ENCODE data around the gene FCAMR. TPM values are rescaled to one million over a fixed set of nuclear protein-coding genes. Genes with fewer than 3 reads are reported as not detected.

The FCAMR gene
- polyA plus RNA-seq, 3 donors: not detected

GRCh38 chr1:206921772-206922265 is 48.4 kb downstream of the FCAMR start, which contains the start of gene FCMR:
FCMR (minus strand) TSS chr1:206921941; CDS start chr1:206921854, 87 bp downstream.
- Mint-ChIP-seq H3K27ac (peak within 1 kb of the TSS in 5 of 7 donors; percentile 66 to 82 (median 75)), H3K4me3 (peak within 1 kb of the TSS; percentile 39 to 59), H3K36me3 (peaks cover 0 to 6% of the 10 kb centered on the region in 2 donors), H3K4me1 (peaks cover 3% of the 10 kb centered on the region), H3K27me3 (ENCODE audit: low read depth in 3 of 3) (peaks cover 0 to 3% (median 3%) of the 10 kb centered on the region in 3 donors), H3K9me3 (no peaks in the 10 kb centered on the region)
- H3K9me3 ChIP-seq (replicated peaks in 1 of 2; ENCODE audit: control insufficient read depth in 1 of 2, insufficient read depth in 1 of 2, low read length in 2 of 2): no peaks in the 10 kb centered on the region
- peak within 1 kb of the TSS; percentile 1 for H3K9ac ChIP-seq (ENCODE audit: insufficient read depth, low read length, poor library complexity, severe bottlenecking)
- H3K4me1 ChIP-seq (ENCODE audit: control insufficient read depth in 1 of 2, insufficient read depth in 2 of 2, low read length in 2 of 2): peaks cover 57 to 60% of the 10 kb centered on the region in 2 donors
- peak within 1 kb of the TSS; percentile 18 for H2AFZ ChIP-seq (ENCODE audit: insufficient read depth, low read depth, low read length, poor library complexity, severe bottlenecking)
- peak within 1 kb of the TSS in 1 of 3 experiments; percentile 41 for H3K4me3 ChIP-seq (replicated peaks in 1 of 3; ENCODE audit: low read depth in 2 of 3, low read length in 3 of 3)
- TF ChIP-seq CTCF (IDR thresholded peaks at IDR 0.05): no peak
- H3K27ac ChIP-seq (ENCODE audit: low read depth in 1 of 2, low read length in 2 of 2): peak within 1 kb of the TSS; percentile 50 to 67
- no peaks in the 10 kb centered on the region for H4K20me1 ChIP-seq (ENCODE audit: insufficient read depth, low read length)
- no peaks in the 10 kb centered on the region for H3K36me3 ChIP-seq (replicated peaks in 1 of 2; ENCODE audit: control insufficient read depth in 1 of 2, insufficient read depth in 2 of 2, low read length in 2 of 2)
- WGBS (ENCODE audit: insufficient coverage): 0% methylated on average over 1 of the region's 7 CpGs
- H3K27me3 ChIP-seq (ENCODE audit: control insufficient read depth in 2 of 2, insufficient read depth in 2 of 2, low read length in 2 of 2): no peaks in the 10 kb centered on the region
- H3K4me2 ChIP-seq (replicated peaks; ENCODE audit: extremely low read depth, low read length, poor library complexity, severe bottlenecking): peak within 1 kb of the TSS; percentile 37
- intact Hi-C loops (cut with micrococcal nuclease): no loop called here
- peak; percentile 70 to 78 (median 71) for DNase-seq
- no peaks in the 10 kb centered on the region for H3K79me2 ChIP-seq (ENCODE audit: insufficient read depth, low read length)

GRCh38 chr1:206918076-206918475 is 52.2 kb downstream of the FCAMR start:
- H2AFZ ChIP-seq (ENCODE audit: insufficient read depth, low read depth, low read length, poor library complexity, severe bottlenecking): no peak overlapping the region
- H3K4me3 ChIP-seq (replicated peaks in 1 of 3; ENCODE audit: low read depth in 2 of 3, low read length in 3 of 3): no peak overlapping the region
- intact Hi-C loops (cut with micrococcal nuclease): loop anchor here (10.0 kb wide), 2 partner anchors 57 to 283 kb away; partner anchors contain the start of genes DYRK3 (in 2 of the 2) and FCAMR (in 1 of the 2)
- H3K36me3 ChIP-seq (replicated peaks in 1 of 2; ENCODE audit: control insufficient read depth in 1 of 2, insufficient read depth in 2 of 2, low read length in 2 of 2): no peaks in the 10 kb centered on the region
- Mint-ChIP-seq H3K27ac (peak overlapping the region in 1 of 7 donors; percentile 21), H3K4me3 (peak overlapping the region in 1 of 2 donors; percentile 14), H3K9me3 (peaks cover 0 to under 1% (median 0%) of the 10 kb centered on the region in 7 donors), H3K27me3 (ENCODE audit: low read depth in 3 of 3) (peaks cover 4 to 13% (median 13%) of the 10 kb centered on the region in 3 donors), H3K36me3 (peaks cover 0 to 6% of the 10 kb centered on the region in 2 donors), H3K4me1 (peaks cover 13% of the 10 kb centered on the region)
- peaks cover 0 to 7% of the 10 kb centered on the region in 2 donors for H3K27me3 ChIP-seq (ENCODE audit: control insufficient read depth in 2 of 2, insufficient read depth in 2 of 2, low read length in 2 of 2)
- H3K4me2 ChIP-seq (replicated peaks; ENCODE audit: extremely low read depth, low read length, poor library complexity, severe bottlenecking): no peak overlapping the region
- H3K9ac ChIP-seq (ENCODE audit: insufficient read depth, low read length, poor library complexity, severe bottlenecking): no peak overlapping the region
- 61% methylated on average over 3 of the region's 3 CpGs for whole genome bisulfite sequencing (ENCODE audit: insufficient coverage)
- H3K27ac ChIP-seq (ENCODE audit: low read depth in 1 of 2, low read length in 2 of 2): no peak overlapping the region
- TF ChIP-seq CTCF (IDR thresholded peaks at IDR 0.05): no peak
- DNase-seq: no peak
- peaks cover 25% of the 10 kb centered on the region in 2 donors for H3K4me1 ChIP-seq (ENCODE audit: control insufficient read depth in 1 of 2, insufficient read depth in 2 of 2, low read length in 2 of 2)
- no peaks in the 10 kb centered on the region for H3K9me3 ChIP-seq (replicated peaks in 1 of 2; ENCODE audit: control insufficient read depth in 1 of 2, insufficient read depth in 1 of 2, low read length in 2 of 2)
- H4K20me1 ChIP-seq (ENCODE audit: insufficient read depth, low read length): no peaks in the 10 kb centered on the region
- no peaks in the 10 kb centered on the region for H3K79me2 ChIP-seq (ENCODE audit: insufficient read depth, low read length)

Data from CD14-positive monocyte (primary cell).